ENCODE measurements around the gene WDR91.
"Not testable (repeated sequence)": the region's sequence is repeated elsewhere in the genome, so short reads cannot be mapped to it uniquely, and the experiment has no call there.

WDR91 gene

DNA sequence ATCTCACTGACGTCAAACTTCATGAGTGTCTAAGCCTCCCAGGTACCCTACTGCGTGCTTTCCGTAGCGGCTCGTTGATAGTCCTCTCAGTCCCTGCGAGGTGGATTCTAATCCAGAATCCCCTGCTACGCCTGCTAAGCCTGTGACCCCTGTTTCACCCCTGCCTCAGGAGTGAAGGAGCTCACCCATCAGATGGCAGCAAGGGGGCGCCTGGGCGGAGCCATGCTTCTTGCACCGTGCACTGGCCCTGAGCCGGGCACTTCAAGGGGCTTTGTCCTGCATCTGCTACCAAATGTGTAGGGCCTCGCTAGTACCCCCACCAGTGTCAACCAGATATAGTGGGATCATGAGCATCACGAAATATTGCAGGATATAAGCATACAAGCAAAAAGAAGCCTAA is 21.4 kb upstream of the WDR91 start:
- no peak for DNase-seq

DNA sequence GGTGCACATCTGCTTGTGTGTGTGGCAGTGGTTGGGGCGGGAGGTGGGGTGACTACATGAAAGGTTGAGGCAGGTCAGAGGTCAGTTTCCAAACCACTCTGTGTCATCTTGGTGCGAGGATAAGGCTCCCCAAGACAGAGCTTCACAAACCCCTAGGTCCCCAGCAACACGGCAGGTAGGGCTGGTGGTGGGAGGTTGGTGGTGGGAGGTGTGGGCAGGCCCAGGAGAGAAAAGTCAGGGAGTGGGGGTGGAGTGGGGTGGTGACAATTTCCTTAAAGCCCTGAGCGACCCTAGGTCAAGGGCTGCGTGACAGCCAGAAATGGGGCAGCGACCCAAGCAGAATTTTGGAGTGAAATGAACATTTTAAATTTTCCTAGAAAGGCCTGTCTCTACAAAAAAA is 20.8 kb upstream of the WDR91 start:
- DNase-seq = no peak

DNA sequence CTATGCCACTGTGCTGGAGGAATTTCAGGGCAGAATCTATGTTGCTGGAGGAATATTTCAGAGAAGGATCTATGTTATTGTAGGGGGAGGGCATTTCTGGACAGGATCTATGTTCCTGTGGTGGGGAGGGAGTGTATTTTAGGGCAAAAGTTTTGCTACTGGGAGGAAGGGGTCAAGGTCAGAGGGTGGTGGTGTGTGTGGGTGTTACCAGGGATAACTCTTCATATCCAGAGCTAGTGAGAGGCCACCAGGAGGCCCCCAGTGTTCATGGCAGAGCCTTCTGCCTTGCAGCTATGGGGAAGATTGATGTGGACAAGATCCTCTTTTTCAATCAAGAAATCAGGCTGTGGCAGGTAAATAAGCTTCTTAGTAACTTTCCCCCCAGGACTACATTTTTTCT is 20.4 kb upstream of the WDR91 start:
- no peak for DNase-seq

DNA sequence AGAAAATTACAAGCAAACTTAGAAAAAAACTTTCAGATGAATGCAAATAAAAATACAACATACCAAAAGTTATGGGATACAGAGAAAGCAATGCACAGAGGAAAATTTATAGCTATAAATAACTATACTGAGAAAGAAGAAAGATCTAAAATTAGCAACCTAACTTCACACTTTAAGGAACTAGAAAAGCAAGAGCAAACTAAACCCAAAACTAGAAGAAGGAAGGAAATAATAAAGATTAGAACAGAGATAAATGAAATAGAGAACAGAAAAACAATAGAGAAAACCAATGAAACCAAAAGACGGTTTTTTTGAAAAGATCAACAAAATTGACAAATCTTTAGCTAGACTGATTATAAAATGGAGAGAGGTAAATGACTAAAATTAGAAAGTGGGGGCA is 12.7 kb upstream of the WDR91 start:
- no peak for DNase-seq

DNA sequence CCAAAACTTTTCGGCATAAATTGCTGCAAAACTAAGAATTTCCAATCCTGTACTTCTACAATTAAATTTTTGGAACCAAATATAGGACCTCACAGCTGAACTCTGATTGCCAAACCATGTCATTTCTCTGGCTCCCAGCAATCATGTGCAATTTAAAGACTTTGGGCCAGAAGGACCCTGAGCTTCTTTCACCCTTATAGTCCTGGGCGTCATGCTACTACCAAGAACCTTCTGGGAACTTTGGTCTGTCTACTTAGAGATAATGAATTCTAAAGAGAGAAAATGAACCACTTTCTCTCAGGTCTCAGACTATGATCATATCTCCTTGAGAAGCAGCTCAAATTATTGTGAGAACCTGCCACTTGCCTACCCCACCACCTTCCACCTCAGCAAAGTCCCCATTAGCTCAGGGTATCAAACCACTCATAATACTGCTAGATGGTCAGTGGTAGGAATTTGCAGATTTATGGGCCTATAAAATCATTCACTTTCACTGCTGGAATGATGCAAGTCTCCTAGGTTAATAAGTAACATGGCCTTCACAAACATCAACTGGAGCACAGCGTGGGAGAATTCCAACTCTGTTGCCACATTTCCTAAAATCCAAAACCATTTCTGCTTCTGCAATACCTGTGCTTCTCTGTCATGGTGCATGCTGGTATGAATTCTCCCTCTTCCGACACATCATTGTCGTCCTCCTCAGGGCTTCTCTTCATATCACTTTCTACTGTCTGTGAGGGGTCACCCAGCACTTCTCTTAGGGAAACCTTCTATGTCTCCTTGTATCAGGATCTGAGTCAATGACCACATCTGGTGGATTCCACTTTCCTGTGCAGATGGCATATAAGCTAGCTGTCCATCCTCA is 6.6 kb upstream of the WDR91 start:
- no peak for DNase-seq

DNA sequence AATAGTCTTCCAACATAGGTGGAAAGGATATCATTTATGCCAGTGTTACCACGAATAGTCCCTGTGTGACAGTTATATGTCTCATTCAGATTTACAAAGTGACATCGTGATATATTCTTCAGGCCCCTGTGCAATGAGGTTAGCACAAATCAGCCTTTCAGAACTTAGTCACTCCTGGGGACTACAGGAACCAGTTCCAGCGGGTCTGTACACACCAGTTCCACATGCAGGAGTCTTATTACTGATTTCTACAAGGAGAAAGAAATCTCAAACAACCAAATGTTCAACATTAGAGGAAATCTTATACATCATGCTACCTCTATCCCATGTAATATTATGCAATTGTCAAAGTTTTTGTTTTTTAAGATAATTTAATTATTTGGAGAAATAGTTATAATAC is 4.4 kb upstream of the WDR91 start:
- no peak for DNase-seq

DNA sequence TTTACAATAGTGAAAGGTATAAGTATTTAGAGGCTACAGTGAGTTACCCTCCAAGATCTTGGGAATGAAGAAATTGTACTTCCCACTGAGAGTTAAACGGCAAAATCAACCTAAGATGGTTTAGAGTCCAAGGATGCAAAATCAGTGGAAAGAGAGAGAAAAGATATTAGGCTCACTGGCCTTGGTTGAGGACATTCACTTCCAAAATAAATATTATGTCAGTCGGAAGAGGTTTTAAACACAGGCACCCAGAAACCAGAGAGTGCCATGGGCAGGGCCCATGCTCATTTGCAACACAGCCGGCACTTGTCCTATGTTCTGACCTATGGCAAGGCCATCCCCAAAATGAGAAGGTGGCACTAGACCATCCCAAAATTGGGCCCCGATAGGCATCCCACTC is 3.9 kb upstream of the WDR91 start:
- DNase-seq = no peak

DNA sequence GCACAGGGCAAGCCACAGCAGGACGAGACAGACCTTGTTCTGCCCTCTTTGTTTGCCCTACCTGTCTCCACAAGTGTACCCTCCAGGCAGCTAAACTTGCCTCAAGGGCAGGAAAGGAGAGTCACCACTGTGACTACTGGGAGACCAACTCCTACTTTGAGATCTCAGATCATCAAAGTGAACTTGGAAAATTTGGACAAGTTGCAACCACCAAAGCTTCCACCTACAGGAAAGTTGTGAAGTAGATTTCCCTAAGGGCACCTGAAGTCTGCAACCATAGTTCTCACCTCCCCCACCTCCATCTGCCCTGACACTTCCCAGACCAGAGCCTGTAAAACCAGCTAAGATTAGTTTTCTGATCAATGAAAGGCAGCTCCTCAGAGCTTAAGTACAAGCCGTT is 2.5 kb upstream of the WDR91 start:
- no peak for DNase-seq

DNA sequence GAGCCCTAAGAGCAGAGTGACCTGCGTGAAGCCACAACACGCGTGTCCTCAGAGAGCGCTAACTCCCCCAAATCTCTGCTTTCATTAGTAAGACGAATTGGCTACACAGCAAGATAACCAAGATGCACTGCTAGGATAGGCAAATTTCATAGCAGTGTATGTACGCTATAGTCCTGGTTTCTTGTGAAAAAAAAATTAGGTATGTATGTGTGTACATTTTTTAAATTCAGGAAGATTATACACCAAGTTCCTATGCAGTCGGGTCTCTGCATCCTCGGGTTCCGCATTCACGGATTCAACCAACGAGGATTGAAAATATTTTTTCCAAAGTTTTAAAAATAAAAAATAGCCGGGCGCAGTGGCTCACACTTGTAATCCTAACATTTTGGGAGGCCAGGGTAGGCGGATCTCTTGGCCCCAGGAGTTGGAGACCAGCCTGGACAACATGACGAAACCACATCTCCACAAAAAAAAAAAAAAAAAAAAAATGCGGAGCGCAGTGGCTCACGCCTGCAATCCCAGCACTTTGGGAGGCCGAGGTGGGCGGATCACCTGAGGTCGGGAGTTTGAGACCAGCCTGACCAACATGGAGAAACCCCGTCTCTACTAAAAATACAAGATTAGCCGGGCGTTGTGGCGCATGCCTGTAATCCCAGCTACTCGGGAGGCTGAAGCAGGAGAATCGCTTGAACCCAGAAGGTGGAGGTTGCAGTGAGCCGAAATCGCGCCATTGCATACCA is 790 bp upstream of the WDR91 start:
- not testable (repeated sequence) for DNase-seq

DNA sequence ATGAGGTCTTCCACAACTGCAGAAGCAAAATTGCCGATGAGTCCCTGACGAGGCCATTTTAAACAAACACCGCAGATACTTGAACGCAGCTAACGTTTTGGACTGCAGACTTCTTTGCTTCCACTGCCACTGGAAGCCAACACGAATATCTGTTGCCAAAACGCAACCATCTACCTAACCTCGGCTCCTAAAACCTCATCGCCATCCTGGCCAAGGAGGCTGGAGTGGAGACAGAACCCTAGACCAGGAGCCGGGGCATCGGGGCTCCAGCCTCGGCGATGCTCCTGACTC is 493 bp downstream of the WDR91 start:
- DNase-seq = no peak

DNA sequence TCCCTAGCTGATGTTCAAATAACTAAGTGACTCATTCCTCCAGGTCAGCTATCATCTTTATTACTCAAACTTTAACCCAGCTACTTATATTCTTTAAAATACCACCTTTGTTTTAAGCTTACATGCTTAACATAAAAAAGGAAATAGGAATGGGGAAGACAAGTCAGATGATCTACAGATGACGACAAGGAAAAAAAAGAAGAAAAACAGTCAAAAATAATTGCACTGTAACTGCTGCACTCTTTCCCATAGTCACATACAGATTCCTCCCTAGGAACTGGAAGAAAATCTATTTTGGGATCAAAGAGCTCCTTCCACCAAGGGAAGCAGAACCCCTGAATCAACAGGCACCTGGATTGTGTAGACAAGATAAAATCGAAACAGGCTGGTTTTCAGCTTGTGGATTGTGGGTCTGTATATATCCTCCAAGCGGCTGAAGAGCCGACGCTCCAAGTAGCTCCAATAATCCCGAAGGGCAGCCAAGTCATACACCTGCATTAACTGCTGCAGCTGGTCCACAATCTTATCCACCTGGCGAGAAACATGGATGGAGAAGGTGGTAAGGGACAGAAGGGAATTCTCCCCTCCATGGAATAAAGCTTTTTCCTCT is 2.0 kb downstream of the WDR91 start:
- no peak for DNase-seq

DNA sequence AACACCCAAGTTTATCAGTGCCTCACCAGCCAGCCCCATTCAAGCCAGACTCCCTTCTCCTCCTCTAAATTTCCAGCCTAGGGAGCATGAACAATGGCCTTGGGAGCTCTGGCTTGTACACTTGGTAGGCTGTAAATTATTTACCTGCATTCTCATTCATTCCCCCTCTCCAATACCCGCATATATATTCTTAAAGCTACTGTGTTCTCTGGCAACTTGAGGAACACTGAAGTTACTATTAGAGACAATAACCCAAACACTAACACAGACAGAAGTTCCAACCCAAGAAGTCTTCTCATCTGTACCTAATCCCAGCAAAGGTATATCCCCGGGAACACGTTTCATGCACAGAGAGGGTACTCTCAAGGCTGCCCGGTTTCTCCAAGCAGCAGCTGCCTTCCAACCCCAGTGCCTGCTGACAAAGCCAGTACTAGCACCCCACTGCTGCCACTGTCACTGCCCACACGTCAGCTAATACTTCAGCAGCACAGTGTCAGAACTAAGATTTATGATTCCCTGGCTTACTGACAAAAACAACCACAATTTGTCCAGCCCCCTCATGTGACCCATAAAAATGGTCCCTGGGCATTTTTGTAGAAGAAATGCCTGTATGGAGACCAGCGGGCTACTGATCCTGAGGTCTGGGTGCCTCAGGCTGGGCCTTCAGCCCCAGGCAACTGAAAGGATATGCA is 3.1 kb downstream of the WDR91 start:
- DNase-seq = no peak

DNA sequence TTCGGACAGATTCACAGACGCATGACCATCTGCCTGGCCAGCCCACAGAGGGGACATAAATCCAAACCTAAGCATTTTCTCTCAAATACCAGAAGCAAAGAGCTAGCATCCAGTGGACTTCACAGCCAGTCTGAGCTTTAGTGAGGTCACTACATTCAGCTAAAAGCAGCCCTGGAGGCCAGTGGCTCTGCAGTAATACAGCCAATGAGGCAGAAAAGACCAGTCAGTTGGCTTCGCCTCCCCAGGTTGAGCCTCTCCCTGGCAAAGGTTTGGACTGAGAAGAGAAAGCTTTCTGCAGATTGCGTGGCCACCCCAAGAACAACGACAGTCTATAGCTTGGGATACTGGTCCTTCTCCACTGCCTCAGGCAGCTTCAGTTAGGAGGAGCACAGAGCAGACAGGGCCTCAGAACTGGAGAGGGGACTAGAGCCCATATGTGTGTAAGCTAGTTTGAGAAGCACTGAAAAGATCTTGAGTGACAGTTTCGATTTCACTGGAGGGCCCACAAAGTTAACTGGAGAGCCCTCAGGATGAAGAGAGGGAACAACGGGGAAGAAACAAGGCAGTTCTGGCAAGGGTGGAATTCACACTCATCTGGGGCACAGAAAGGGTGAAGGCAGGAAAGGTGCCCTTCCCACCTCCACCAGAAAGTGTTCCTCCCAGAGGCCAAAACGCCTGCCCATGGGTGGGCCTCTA is 3.8 kb downstream of the WDR91 start:
- DNase-seq = no peak

DNA sequence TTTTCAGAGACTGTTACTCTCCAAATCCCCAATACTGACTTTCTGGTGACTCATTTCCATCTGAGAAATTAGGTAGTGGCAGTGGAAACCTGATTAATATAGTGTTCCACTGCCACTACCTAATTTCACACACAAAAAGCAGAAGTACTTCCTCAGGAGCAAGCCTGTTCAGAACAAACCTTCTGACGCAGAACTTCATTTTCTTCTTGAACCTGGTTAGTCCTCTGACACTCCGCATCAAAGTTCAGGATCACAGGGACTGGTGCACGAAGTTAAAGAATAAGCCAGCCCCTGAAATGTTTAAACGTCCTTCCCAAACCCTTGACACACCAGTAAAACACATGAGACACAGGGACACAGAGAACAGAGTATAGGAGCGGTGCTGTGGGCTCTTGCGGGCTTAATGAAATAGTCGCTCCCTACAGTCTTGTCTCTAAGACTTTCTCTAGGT is 4.4 kb downstream of the WDR91 start:
- no peak for DNase-seq

DNA sequence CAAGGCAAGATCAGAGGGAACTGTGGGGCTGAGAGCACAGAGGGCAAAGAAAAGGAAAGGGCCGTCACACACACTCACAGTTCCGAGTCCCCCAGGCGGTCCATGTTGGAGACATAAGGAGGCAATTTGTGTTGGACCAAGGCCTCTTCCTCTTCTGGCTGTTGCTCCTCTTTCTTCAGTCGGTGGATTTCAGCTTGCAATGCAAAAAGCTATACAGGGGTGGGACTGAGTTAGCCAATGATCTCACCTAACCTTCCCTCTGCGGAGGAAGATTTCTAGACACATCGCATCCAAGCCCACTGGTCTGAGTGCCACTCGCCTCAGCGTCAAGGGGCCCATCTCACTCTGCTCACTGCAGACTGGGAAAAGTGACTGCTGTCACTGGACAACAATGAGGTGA is 5.5 kb downstream of the WDR91 start:
- DNase-seq = no peak

DNA sequence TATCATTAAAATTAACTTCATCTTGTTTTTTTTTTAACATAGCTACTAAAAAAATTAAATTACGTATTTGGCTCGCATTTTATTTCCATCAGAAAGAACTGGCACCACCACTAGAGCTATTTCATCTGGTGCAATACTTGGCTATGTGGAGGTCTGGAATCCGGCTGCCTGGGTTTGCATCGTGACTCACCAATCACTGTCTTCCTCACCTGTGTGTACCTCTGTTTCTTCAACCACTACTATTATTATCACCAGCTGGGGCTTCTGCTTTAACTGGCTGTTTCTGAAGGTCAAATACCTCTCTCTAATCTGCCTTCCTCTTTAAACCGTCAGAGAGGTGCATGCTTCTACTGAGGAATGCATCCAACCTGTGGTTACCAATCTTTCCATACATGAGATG is 6.5 kb downstream of the WDR91 start:
- DNase-seq = no peak

DNA sequence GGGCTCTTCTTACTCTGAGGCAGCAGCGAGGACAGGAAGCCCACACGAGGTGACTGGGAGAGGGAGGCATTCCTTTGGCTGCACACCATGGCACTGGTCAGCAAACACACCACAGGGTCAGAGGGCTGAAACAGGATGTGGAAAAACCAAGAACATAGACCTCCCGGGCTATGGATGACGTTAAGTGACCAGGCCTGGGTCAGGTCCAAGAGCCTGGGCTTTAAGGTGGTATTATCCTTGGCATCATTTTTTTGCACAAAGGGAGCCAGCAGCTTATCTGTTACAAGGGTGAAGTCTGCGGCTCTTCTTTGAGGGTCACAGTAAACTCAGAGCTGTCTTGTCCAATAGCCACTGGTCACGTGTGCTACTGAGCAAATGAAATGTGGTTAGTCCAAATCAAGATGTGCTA is 7.0 kb downstream of the WDR91 start:
- DNase-seq = no peak

DNA sequence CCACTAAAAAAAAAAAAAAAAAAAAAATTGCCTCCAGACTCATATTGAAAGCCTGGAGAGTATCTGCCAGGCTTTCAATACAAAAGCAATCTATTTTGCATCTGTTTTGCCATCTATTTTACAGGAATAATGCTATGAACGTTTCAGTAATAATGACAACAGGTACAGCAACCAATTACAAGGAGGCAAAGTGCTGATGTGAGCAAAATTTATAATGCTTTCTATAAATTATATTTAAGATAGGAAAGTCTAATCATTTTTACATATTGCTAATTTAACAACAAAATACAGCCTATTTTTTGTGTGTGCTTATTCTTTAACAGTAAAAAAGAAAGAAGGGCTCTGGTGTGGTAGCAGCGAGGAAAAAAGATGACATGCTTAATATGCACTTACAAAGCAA is 10.0 kb downstream of the WDR91 start:
- DNase-seq = no peak

DNA sequence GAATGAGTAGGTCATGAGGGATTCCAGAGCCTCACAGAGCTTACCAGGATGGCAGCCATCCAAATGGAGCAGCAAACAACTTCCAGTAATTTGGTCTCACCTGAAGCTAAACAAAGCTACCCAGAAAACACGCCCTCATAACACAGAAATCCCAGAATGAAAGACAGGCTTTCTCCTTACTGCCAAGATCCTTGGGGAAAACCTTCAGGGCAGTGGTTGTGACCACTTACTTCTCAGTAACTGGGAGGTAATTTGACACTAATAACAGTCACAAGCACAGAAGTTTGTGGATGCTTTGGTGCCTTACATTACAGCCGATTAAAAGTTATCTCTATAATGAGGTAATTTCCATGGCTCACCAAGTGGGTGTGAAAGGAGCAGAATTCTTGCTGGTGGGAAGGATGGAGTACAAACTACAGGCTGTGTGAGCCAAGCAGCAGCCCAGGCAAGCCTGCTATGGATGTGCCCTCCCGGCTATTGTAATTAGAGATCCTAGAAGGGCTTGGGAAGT is 10.4 kb downstream of the WDR91 start:
- DNase-seq = no peak

DNA sequence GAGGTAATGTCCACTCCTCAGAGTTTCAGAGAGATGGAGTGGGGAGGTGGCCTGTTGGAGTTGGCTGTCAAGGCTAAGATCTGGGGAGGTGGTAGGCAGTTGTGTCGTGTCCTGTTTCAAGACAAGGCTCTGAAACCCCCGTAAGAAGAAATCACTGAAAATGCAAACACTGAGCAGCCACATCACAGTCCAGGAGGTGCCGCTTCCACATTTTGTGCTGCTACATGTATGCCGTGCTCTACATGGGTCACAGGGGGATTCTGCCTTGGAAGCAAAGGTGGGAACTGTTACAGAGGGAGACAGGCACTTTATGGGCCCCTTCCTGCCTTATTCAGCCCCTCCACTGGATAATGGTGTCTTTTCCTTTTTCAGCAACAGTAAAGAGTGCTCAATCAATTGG is 11.9 kb downstream of the WDR91 start:
- no peak for DNase-seq

DNA sequence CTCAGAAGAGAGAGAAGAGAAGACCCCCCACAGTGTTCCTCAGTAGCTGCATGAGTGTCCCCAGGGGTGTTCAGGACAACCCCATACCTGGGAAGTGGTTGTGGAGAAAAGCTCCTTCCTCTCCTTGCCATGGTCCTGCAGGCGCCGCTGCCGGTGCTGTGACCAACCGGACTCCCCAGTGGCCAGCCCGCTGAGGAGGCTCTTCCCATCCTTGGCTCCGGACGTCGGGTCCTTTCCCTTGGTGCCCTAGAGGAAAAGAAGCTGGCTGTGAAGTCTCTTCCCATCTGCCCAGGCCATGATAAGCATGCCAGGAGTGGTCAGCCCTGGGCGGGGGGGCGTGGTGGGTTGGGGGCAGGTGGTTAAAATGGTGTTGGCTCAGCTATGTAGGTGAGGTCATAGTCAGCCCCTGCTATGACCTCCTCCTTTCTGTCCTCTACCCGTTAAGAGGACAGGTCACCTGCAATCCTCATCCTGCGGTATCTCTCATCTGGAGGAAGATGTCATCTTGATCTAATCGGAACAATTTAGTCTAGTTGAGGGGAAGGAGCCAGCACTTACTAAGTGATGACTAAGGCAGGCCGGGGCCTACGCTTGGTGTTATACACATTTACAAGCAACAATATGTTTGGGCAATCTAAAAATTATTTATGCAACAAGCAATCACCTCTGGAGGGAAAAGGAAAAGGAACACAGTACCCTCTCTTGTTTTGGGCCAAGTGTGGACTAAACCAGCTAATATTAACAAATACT is 13.2 kb downstream of the WDR91 start:
- no peak for DNase-seq

DNA sequence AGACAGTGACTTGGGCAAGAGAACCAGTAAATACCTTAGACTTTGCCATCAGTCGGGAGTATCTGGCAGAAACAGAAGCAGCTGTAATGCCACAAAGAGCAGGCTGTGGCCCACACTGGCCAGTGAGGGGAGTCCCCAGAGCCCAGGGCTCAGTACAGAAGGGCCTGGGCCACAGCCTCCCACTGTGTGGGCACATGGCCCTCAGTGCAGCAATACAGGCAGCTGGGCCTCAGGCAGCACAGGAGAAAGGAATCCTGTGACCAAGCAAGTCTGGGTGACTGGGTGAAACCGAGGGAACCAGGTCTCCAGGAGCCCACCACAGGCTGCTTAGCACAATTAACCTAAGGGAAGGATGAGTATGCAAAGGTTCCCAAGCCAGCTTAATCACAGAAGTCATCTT is 14.0 kb downstream of the WDR91 start:
- no peak for DNase-seq

All from activated CD4-positive, alpha-beta T cell treated with anti-CD3 and anti-CD28 coated beads for 1 hour (primary cell).